DOHH2 (cell line): ENCODE measurements around the gene MTCL1.

Source experiments
- H3F3A ChIP-seq: fragments of 200-600 bp; sonication (generic), shearing (Covaris generic); 2 replicates; pipeline ENCODE4 v1.6.0; 2016; ENCODE audit warnings: antibody characterized with exemption, mild to moderate bottlenecking; ENCODE audit not compliant: control insufficient read depth, insufficient read depth
- H3K27ac ChIP-seq: fragments of 200-600 bp; sonication (generic); 2 replicates; pipeline ENCODE4 v1.5.1; 2014; ENCODE audit warnings: low read depth, mild to moderate bottlenecking, low read length, moderate library complexity
- H3K27me3 ChIP-seq: fragments of 200-600 bp; sonication (generic); 2 replicates; pipeline ENCODE4 v1.6.1; 2014; ENCODE audit warnings: mild to moderate bottlenecking, low read length, mixed read lengths; ENCODE audit not compliant: control insufficient read depth
- H3K36me3 ChIP-seq: fragments of 200-600 bp; sonication (generic); 2 replicates; pipeline ENCODE4 v1.6.1; 2014; ENCODE audit warnings: mild to moderate bottlenecking, low read length, moderate library complexity, mixed read lengths; ENCODE audit not compliant: control insufficient read depth
- H3K4me1 ChIP-seq: fragments of 200-600 bp; sonication (generic); 2 replicates; pipeline ENCODE4 v1.6.1; 2014; ENCODE audit warnings: mild to moderate bottlenecking, low read length, mixed read lengths; ENCODE audit not compliant: control insufficient read depth
- H3K4me2 ChIP-seq: fragments of 200-600 bp; sonication (generic); 2 replicates; pipeline ENCODE4 v1.6.0; 2014; ENCODE audit warnings: mild to moderate bottlenecking, low read length, moderate library complexity
- H3K4me3 ChIP-seq: fragments of 200-600 bp; sonication (generic); 2 replicates; pipeline ENCODE4 v1.5.1; 2014; ENCODE audit warnings: mild to moderate bottlenecking, low read length, mixed read lengths
- H3K79me2 ChIP-seq: fragments of 200-600 bp; sonication (generic); 2 replicates; pipeline ENCODE4 v1.6.1; 2014; ENCODE audit warnings: mild to moderate bottlenecking, low read length, mixed read lengths; ENCODE audit not compliant: control insufficient read depth
- H3K9me2 ChIP-seq: fragments of 200-600 bp; sonication (generic); replicated peaks from 2 replicates; pipeline ENCODE4 v1.6.1; 2014; ENCODE audit warnings: mild to moderate bottlenecking, low read length, mixed read lengths; ENCODE audit not compliant: control insufficient read depth
- H3K9me3 ChIP-seq: fragments of 200-600 bp; sonication (generic); 2 replicates; pipeline ENCODE4 v1.6.1; 2014; ENCODE audit warnings: antibody characterized with exemption, low read length, mixed read lengths; ENCODE audit not compliant: control insufficient read depth, insufficient read depth
- H4K20me1 ChIP-seq: fragments of 200-600 bp; sonication (generic); 2 replicates; pipeline ENCODE4 v1.6.0; 2014; ENCODE audit warnings: low read depth, mild to moderate bottlenecking, antibody characterized with exemption, low read length, moderate library complexity; ENCODE audit not compliant: control insufficient read depth, insufficient read depth
- EZH2phosphoT487 ChIP-seq: fragments of 200-600 bp; sonication (generic); IDR thresholded peaks from 2 replicates; pipeline ENCODE4 v1.6.1; 2017; ENCODE audit warnings: borderline replicate concordance, mild to moderate bottlenecking, antibody characterized with exemption, low read length, moderate library complexity, mixed read lengths
- TF ChIP-seq, protein P1 (sequence below): fragments of 200-600 bp; sonication (generic); IDR thresholded peaks from one replicate; pipeline ENCODE4 v1.5.1; 2014; ENCODE audit warnings: antibody characterized with exemption, mild to moderate bottlenecking, low read depth, low read length; ENCODE audit not compliant: poor library complexity, severe bottlenecking

Gene MTCL1

DNA sequence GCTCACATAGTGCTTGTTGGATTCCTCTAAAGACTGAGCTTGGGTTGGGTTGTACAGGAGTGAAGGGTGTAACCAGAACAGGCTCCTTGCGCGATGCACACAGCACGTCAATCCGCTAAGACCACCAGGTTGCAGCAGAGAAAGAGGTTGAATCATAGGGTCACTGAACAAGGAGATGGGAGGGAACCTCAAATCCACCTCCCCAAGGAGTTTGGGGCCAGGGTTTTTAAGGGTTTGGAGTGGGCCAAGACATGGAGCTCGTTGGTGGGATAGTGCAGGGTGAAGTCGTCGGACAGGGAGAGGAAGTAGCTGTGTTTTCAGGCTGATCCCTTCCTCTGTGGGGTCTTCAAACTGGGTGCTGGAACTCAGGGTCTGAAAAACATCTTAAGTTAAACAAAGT, 20.8 kb upstream of the MTCL1 start:
- no peaks in the 10 kb centered on the region for H3K27me3 ChIP-seq
- H3K4me2 ChIP-seq, result no peak overlapping the region
- no peaks in the 10 kb centered on the region for H3K4me1 ChIP-seq
- H3K9me3 ChIP-seq, result no peaks in the 10 kb centered on the region
- no peaks in the 10 kb centered on the region for H3K79me2 ChIP-seq
- H3K27ac ChIP-seq, result no peak overlapping the region
- no peak overlapping the region for H3K4me3 ChIP-seq
- no peaks in the 10 kb centered on the region for H3F3A ChIP-seq
- TF ChIP-seq EZH2phosphoT487, result no peak
- TF ChIP-seq, protein P1, sequence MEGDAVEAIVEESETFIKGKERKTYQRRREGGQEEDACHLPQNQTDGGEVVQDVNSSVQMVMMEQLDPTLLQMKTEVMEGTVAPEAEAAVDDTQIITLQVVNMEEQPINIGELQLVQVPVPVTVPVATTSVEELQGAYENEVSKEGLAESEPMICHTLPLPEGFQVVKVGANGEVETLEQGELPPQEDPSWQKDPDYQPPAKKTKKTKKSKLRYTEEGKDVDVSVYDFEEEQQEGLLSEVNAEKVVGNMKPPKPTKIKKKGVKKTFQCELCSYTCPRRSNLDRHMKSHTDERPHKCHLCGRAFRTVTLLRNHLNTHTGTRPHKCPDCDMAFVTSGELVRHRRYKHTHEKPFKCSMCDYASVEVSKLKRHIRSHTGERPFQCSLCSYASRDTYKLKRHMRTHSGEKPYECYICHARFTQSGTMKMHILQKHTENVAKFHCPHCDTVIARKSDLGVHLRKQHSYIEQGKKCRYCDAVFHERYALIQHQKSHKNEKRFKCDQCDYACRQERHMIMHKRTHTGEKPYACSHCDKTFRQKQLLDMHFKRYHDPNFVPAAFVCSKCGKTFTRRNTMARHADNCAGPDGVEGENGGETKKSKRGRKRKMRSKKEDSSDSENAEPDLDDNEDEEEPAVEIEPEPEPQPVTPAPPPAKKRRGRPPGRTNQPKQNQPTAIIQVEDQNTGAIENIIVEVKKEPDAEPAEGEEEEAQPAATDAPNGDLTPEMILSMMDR, result no peak
- H4K20me1 ChIP-seq, result no peaks in the 10 kb centered on the region
- H3K36me3 ChIP-seq, result no peaks in the 10 kb centered on the region
- H3K9me2 ChIP-seq, result no peaks in the 10 kb centered on the region

DNA sequence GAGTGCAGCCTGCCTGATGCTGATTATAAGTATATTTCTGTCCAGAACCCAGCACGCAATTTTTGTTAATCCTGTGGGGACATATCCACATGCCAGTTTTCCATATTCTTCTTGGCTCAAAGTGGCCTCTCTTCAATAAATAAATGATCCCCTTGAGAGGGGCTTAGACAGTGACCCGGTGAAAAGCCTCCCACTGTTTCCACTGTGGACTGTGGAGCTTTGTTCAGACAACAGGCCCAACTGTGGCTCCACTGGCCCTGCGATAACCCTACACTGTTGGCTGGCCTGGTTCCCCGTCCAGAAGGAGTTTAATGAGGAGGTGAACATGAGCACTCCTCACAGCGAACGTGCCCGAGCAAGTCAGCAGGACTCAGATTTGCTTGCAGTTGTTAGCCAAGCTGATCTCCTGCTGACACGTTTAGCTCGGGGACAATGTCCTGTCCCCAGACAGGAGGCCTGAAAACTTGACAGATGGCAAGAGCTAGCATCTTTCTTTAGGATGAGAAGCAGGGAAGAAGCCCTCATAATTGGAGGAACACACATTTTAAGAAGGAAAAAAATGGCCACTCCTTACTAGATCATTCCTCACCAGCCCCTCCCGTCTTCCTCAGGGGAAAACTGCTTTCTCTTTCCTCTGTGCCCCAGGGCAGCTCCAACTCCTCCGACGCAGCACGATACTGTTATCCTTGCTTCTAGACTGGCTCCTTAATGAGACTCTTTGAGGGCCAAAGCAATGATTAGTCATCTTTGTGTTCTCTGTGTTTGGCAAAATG, 20.0 kb upstream of the MTCL1 start:
- Histone ChIP-seq H3K27me3 (no peaks in the 10 kb centered on the region), H3K4me1 (no peaks in the 10 kb centered on the region), H3K9me3 (no peaks in the 10 kb centered on the region), H3K27ac (no peak overlapping the region), H3K36me3 (no peaks in the 10 kb centered on the region), H3K79me2 (no peaks in the 10 kb centered on the region), H4K20me1 (no peaks in the 10 kb centered on the region), H3K4me3 (no peak overlapping the region), H3F3A (no peaks in the 10 kb centered on the region), H3K9me2 (no peaks in the 10 kb centered on the region), H3K4me2 (no peak overlapping the region)
- TF ChIP-seq EZH2phosphoT487, result no peak
- TF ChIP-seq, protein P1, result no peak

DNA sequence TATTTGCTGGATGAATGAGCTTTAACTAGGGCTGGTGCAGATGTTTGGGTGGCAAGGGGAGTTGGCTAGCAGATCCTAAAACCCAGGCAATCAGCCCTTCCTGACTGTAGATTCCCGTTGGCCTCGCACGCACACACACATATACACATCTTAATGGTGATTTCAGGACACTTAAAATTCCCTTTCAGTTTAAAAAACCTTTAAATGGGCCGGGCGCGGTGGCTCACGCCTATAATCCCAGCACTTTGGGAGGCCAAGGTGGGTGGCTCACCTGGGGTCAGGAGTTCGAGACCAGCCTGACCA, 19.5 kb upstream of the MTCL1 start:
- H3F3A ChIP-seq, result no peaks in the 10 kb centered on the region
- no peak overlapping the region for H3K4me3 ChIP-seq
- TF ChIP-seq, protein P1, result no peak
- no peak for TF ChIP-seq EZH2phosphoT487
- no peaks in the 10 kb centered on the region for H3K9me3 ChIP-seq
- H3K27ac ChIP-seq, result no peak overlapping the region
- no peak overlapping the region for H3K4me2 ChIP-seq
- no peaks in the 10 kb centered on the region for H3K79me2 ChIP-seq
- no peaks in the 10 kb centered on the region for H3K4me1 ChIP-seq
- no peaks in the 10 kb centered on the region for H4K20me1 ChIP-seq
- no peaks in the 10 kb centered on the region for H3K9me2 ChIP-seq
- no peaks in the 10 kb centered on the region for H3K27me3 ChIP-seq
- no peaks in the 10 kb centered on the region for H3K36me3 ChIP-seq
